Measurements from ENCODE around the gene ADRA2A. TPM values are rescaled to one million over a fixed set of nuclear protein-coding genes. Genes with fewer than 3 reads are reported as not detected.

The ADRA2A gene
- total RNA-seq (ENCODE audit: unreplicated experiment) = 1.5 TPM
- long read RNA-seq = 0 reads

- Mint-ChIP-seq H3K4me3 (ENCODE audit: unreplicated experiment) (peak within 1 kb of the TSS; percentile 42), H3K4me1 (ENCODE audit: unreplicated experiment) (peaks cover 6% of the 10 kb centered on the region), H3K9me3 (ENCODE audit: unreplicated experiment) (no peaks in the 10 kb centered on the region), H3K27me3 (ENCODE audit: unreplicated experiment) (peaks cover 12% of the 10 kb centered on the region), H3K27ac (ENCODE audit: unreplicated experiment) (no peak within 1 kb of the TSS), H3K36me3 (ENCODE audit: low read depth, unreplicated experiment) (peaks cover 5% of the 10 kb centered on the region)
- no peak for TF ChIP-seq CTCF (IDR thresholded peaks at IDR 0.05; ENCODE audit: unreplicated experiment)
- peak; percentile 60 for DNase-seq (ENCODE audit: low spot score)
Measured at GRCh38 chr10:111076682-111077478, at the start of gene ADRA2A. Gene ADRA2A, plus strand, starts transcription at chr10:111077029. Its CDS starts 968 bp downstream, at chr10:111077997.

GRCh38 chr10:111030042-111030750 is 46.6 kb upstream of the ADRA2A start:
- no peak overlapping the region for H3K4me3 Mint-ChIP-seq (ENCODE audit: unreplicated experiment)
- peaks cover 29% of the 10 kb centered on the region for H3K36me3 Mint-ChIP-seq (ENCODE audit: low read depth, unreplicated experiment)
- H3K27ac Mint-ChIP-seq (ENCODE audit: unreplicated experiment) = no peak overlapping the region
- peaks cover 2% of the 10 kb centered on the region for H3K27me3 Mint-ChIP-seq (ENCODE audit: unreplicated experiment)
- no peak for TF ChIP-seq CTCF (IDR thresholded peaks at IDR 0.05; ENCODE audit: unreplicated experiment)
- no peaks in the 10 kb centered on the region for H3K4me1 Mint-ChIP-seq (ENCODE audit: unreplicated experiment)
- no peak for DNase-seq (ENCODE audit: low spot score)
- H3K9me3 Mint-ChIP-seq (ENCODE audit: unreplicated experiment) = peaks cover 10% of the 10 kb centered on the region

- Mint-ChIP-seq H3K4me3 (ENCODE audit: unreplicated experiment) (no peak overlapping the region), H3K27ac (ENCODE audit: unreplicated experiment) (no peak overlapping the region), H3K36me3 (ENCODE audit: low read depth, unreplicated experiment) (peaks cover 29% of the 10 kb centered on the region), H3K4me1 (ENCODE audit: unreplicated experiment) (no peaks in the 10 kb centered on the region), H3K27me3 (ENCODE audit: unreplicated experiment) (peaks cover 2% of the 10 kb centered on the region), H3K9me3 (ENCODE audit: unreplicated experiment) (peaks cover 14% of the 10 kb centered on the region)
- no peak for DNase-seq (ENCODE audit: low spot score)
- no peak for TF ChIP-seq CTCF (IDR thresholded peaks at IDR 0.05; ENCODE audit: unreplicated experiment)
Measured at GRCh38 chr10:111034598-111035310, 42.1 kb upstream of the ADRA2A start.

GRCh38 chr10:111035542-111035941 is 41.3 kb upstream of the ADRA2A start:
- Mint-ChIP-seq H3K4me1 (ENCODE audit: unreplicated experiment) (no peaks in the 10 kb centered on the region), H3K4me3 (ENCODE audit: unreplicated experiment) (no peak overlapping the region), H3K27ac (ENCODE audit: unreplicated experiment) (no peak overlapping the region), H3K9me3 (ENCODE audit: unreplicated experiment) (peaks cover 15% of the 10 kb centered on the region), H3K36me3 (ENCODE audit: low read depth, unreplicated experiment) (peaks cover 25% of the 10 kb centered on the region), H3K27me3 (ENCODE audit: unreplicated experiment) (peaks cover 2% of the 10 kb centered on the region)
- no peak for DNase-seq (ENCODE audit: low spot score)
- no peak for TF ChIP-seq CTCF (IDR thresholded peaks at IDR 0.05; ENCODE audit: unreplicated experiment)

All from endothelial cell (in vitro differentiated cells).